ENCODE measurements around the gene HES5.

Gene HES5

DNA sequence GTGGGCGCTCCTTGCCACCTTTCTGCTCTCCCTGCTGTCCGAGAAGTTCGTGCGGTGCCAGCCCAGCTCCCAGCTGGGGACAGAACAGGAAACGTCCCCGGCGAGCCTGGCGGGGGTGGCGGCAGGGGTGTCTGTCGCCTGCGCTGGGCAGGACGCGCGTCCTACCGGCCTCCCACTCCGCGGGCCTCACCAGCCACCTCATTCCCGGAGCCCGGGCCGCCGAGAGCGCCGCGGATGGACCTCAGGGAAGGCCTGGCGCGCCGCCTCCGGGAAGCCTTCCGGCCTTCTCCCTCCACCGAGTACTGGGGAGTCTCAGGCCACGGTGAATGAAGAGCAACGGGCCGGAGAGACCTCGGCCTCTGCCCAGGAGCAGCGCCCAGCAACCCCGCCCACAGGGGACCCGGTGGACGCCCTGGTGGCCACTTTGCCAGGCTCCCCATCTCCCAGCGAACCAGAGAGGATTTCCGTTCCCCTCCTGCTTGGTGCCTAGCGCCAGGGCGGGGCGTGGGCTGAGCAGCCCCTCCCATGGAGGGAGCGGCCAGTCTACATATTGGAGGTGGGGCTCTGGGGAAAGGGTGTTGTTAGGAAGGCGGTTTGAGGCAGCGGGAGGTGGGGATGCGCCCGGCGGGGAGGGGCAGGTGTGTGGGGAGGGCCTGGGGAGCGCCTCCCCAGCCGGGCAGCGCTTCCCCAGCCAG lies 16.6 kb upstream of the HES5 start:
- peak; percentile 97 for DNase-seq

DNA sequence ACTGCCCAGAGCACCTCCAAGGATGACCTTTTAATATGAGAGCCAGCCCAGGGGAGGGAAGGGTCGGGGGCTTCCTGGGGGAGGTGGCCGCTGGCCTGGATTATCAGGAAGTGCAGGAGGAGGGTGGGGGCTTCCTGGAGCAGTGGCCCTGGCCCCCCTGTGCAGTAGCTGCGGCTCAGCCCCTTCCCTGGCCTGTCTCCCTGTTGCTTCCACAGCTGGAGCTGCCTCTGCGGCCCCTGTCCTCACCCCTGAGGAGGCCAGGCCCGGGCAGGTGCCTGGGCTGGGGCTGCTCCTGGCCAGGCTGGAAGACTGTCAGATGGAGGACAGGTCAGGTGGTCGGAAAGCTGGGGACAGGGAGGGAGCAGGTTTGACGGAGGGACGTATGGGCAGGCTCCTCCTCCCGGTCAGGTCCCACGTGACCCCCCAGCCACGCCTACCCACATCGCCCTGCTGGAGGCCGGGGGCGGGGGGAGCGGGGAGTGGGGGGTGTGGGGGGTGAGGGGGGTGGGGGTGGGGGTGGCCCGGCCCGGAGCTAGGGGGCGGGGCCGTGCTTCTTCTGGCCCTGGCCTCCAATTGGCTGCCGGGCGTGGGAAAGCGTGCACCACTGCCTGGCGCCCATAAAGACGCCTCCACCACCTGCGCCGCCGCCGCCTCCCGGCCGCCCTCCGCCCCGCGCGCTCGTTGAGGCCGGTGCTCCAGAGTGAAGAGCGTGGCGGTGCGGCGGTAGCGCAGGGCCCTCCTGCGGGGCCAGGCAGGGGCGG lies 15.9 kb upstream of the HES5 start:
- peak; percentile 95 for DNase-seq

DNA sequence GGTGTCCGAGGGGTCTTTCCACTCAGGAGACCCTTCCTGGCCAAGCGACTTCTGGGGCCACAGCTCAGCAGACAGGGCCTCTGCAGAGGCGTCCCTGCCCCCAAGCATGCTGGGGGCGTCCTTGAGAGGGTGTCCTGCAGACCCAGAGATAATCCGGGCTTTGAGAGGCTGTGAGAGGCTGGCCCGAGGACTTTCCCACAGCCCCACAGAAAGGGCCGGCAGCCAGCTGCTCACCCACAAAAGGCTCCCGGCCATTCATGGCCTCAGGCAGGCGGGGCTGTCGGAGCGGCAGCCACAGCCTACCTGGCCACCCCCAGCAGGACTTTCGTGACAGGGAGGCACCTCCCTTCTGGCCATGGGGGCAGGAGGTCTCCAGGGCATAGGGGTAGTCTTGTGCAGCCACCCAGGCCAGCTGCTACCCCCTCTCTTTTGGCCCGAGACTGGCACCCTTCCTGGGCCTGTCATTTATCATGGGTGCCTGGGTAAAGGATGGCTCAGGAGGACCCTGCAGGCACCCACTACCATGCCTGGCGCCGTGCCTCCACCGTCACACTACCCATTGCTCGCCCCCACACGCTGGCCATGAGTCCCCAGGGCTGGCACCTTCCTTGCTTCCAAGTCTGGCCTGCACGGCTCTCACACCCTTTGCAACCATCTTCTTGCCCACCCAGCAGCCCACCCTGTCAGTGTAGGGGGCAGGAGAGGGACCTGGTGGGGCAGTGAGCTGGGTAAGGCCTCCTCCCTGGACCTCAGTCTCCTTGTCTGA lies 15.0 kb upstream of the HES5 start:
- DNase-seq: no peak

DNA sequence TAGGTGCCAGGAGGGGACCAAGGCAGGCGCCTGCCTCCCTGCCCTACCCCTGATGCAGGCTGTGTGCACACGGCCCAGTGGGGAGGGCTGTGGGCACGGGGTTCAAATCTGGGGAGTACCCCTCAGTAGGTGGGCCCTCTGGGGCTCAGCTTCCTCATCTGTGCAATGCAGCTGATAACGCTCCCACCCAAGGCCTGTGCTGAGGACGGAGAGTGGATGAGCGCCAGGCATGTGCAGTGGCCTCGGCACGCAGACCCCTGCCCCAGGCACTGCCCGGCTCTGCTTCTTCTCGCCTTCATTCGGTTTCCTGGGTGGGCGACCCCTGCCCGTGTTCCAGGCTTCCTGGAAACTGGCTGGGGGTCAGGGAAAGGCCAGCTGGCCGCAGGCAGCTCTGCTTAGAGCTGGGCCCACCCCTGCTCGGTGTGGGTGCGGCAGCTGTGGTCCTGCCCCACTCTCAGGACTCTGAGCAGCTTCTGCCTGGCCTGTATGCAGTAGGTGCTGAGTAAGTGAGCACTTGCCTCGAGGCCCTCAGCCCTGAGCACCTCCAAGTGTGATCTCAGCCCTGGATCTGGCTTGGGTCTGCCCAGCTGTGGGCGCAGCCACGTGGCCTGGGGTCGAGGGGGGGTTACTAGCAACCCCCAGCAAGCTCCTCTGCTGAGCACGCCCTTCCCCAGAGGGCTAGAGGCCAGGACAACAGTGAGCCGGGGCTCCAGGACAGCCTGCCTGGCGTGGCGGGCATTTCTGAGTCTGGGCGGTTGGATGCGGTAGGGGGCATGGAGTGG lies 14.2 kb upstream of the HES5 start:
- no peak for DNase-seq

DNA sequence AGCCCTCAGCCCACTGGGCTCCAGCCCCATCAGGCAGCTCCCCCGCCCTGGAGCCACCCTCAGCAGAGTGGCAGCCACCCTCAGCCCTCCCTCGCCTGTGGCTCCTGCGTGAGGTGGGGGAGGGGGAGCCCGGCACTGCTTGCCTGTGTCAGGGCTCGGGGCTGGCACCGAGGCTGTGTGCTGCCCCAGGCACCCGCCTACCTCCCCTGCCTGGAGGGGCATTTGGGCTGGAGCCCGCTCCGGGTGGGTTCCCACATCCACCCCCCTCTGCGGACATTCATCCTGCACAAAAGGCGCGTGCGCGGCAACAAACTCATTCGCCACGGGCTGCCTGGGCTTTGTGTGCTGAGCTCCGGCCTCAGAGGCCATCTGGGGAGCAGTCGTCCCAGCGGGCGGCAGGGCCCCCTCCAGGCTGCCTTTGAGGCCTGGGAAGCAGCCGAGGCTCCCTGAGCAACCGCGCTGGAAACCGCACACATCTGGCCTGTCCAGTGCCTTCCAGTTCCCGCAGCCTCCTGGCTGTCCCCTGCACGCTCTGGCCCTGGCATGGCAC lies 13.6 kb upstream of the HES5 start:
- DNase-seq: peak; percentile 61

DNA sequence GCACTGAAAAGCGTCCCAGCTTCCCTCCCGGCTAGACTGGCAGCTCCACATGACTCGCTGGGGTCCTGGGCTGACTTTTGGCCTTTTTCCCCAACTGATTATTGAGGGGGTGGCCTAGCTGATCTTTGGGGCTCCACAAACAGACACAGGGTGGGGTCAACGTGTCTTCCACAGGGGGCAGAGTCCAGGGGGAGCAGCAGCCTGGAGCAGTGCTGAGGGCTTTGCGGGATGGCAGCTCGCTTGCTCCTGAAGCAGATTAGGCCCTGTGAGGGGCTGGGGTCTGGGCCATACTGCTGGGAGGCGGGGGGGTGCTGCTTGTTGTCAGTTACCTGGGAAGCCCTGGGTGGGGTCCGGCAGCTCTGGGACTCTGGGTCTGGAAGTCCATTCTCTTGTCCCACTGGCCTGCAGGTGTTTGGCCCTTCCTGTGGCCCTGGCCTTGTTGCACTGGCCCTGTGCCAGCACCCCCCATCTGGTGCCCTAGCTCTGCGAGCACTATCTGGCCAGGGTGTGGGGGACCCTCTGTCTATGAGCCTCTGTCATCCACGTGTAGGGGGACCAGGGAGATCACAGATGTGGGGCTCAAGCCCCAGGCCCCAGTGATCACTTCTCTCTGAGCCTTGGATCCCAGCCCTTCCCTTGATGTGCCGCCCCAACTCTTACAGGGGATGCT lies 12.3 kb upstream of the HES5 start:
- DNase-seq: no peak

DNA sequence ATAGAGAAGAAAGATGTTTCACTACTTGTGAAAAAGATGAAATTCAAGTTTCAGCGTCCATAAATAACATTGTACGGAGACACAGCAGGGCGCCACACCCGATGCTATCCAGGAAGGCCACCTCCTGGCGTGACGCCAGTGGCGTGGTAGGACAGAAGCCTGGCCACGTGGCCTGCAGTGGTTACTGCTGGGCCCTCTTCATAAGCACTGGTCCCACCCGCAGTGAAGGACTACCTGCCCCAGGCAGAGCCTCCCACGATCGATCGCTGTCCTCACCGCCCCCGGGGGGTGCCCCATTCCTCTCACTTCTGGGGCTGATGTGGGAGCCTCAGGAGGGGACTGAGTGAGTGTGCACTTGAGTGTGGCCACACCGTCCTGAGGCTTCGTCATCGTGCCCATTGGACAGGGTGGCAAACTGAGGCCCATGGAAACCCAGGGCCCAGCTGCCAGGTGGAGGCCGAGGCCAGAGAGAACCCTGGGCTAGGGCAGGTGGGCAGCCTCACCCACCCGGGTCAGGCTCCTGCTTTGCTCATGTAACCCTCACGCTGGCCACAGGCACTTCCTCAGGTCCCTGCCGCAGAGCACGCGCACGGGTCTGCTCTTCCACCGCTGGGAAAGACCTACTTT lies 11.7 kb upstream of the HES5 start:
- peak; percentile 68 for DNase-seq

DNA sequence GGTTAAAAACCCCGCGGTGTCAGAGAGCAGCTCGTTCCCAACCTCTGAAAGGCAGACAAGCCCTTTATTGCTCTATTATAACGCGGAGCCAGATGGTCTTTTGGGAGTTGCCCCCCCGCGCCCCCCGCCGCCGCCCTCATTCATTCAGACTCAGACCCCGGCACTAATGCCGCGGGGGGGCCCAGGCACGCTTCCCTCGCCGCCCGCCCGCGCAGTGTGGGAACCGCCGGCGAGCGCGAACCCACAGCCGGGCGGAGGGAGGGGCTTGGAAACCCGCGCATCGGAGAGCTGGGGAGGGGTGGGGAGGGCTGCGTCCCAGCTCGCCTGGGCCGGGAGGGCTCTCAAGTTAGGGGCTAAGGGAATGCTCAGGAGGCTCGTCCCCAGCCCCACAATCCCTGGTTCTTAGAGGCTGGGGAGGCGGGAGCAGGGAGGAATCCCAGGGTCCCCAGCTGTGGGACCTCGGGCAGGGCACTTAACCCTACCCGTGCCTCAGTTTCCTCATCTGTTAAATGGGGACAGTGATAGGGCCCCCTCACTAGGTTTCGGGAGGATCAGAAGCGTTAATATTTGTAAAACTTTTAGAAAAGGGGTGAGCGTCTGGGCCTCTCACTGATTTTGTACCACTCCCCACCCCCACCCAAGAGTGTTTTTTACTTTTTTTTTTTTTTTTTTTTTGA lies 10.9 kb upstream of the HES5 start:
- DNase-seq: no peak

DNA sequence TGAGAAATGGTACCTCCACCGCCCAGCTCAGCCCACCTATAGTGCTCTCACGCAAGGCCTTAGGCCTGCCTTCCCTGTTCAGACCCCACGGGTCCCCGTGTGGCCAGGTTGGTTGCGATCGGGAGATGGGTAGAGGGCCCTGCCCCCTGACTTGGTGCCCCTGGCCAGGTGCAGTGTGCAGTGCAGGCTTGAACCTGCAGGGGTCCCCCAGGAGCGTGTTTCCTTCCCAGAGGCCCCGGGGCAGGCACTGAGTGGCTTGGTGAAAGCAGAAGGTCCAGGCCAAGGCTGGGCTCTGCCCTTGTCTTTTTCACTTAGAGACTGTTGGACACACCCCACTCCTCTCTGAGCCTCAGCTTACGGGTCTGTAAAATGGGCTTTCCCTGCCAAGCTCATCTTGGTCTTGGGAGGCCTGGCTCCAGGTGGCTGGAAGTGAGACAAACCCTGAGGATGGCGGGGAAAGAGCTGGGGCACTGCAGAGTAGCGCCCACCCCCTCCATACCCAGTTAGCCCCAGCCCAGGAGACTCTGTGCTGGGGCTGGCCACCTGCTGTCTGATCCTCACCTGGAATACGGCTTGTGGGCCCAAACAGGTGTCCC lies 9.3 kb upstream of the HES5 start:
- DNase-seq: no peak

DNA sequence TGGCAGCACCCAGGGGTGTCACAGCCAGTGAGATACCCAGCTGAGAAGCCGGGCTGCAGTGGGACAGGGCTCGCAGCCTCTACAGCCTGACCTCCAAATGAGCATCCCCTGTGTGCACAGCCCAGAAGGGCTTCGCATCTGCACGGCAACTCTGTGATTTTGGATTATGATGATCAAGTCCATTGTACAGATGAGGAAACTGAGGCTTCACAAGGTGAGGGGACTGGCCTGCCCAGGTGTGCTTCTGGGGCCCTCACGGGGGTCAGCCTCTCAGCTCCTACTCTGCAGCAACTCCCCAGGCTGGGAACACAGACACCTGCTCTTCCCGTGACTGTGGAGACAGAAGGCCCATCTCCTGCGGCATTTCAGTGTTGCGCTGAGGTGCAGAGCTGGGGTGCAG lies 8.8 kb upstream of the HES5 start:
- no peak for DNase-seq

DNA sequence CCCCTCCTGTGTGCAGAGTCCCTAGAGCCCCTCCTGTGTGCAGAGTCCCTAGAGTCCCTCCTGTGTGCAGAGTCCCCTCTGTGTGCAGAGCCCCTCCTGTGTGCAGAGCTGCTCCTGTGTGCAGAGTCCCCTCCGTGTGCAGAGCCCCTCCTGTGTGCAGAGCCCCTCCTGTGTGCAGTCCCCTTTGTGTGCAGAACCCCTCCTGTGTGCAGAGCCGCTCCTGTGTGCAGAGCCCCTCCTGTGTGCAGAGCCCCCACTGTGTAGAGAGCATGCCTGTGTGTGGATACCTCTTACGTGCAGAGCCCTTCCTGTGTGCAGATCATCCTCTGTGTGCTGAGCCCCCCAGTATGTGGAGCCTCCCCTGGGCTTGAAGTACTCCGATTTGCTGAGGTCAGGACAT lies 8.3 kb upstream of the HES5 start:
- DNase-seq: no peak

DNA sequence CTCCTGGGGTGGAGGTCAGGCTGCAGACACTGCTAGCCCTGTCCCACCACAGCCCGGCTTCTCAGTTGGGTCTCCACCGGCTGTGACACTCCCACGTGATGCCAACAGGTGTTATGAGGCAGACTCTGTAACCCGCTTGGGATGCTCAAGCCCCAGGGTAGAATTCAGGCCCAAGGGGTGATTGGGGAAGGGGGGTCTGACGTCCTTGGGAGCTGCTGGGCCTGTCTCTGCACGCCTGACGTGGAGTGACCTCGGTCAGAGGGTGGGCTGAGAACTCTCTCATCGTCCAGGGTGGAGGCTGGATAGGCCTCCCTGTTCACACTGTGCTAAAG lies 7.7 kb upstream of the HES5 start:
- DNase-seq: no peak

DNA sequence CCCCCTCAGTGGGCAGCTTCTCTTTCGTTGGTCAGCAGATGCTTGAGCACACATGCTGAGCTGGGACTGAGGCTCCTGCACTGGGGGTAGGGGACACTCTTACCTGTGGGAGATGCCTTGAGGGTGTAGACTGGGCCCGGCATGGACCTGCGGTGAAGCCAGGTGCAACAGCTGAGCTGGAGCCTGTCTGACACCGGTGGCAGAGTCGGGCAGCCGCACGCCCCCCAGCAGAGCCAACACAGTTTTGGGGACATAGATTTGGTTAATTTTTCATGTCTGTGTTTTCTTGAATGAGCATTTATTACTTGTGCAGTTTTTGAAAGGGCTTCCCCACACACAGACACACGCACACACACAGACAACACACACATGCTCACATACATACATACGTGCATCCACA lies 5.9 kb upstream of the HES5 start:
- no peak for DNase-seq

DNA sequence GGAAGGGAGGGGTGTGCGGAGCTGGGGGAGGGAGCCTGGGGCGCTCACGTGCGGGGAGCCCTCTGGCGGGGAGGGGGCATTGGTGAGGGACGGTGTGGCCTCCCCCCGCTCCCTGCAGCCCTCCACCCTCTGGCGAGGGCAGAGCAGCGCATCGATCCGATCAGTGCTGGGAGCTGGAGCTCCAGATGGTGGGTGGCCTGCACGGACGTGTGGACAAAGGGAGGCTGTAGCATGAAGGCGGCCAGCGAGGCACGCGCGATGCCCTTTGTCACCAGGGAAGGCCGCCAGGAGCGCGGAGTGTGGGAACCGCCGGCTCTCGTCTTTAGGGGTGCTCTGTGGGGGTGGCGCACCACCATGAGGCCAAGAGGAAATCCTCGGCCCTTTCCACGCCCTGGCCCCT lies 5.4 kb upstream of the HES5 start:
- DNase-seq: no peak

DNA sequence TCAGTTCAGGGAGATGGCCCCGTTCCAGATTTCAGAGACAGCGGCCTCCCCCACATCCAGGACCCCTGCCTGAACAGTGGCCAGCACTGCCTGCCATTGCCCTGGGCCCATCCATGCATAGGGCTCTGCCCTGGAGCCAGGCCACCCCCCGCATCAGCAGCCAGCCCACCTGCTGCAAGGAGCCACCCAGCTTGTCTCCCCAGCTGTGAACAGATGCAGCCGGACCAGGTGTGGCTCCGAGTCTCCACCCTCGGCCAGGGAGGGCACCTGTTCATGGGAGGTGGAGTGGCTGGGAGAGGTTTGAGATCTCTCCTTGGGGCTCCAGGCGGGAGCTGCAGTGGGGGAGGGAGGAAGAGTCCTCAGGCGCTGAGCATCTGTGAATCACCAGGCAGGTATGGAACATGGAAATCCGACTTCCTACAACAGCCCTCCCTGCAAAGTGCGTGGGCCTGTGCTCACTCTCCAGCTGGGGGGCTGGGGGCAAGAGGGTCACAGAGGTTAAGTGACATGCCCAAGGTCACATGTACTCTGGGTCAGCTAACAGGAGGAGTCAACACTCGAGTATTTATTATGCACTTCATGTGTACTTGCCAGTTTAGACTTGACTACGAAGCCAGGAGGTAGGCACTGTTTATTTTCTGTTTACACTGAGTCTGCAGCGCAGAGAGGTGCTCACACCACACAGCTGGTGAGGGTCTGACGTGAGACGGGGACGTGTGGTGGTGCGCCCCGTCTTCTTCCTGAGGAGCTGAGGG lies 4.8 kb upstream of the HES5 start:
- peak; percentile 76 for DNase-seq

DNA sequence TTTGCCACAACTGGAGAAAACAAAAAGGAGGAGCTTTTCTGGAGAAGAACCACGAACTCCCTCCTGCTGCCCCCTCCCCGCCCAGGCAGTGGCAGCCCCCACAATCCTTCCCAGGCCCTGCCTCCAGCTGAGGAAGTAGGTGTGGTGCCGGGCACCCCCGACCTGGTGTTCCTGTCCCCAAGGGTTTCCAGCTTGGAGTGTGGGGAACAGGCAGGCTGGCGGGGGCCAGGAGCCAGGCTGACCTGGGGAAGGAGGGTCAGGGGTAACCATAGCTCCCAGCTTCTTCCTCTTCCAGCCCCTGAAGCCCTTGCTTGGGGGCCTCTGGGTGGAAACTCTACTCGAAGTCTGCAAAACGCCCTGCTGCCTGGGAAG lies 4.2 kb upstream of the HES5 start:
- DNase-seq: no peak

DNA sequence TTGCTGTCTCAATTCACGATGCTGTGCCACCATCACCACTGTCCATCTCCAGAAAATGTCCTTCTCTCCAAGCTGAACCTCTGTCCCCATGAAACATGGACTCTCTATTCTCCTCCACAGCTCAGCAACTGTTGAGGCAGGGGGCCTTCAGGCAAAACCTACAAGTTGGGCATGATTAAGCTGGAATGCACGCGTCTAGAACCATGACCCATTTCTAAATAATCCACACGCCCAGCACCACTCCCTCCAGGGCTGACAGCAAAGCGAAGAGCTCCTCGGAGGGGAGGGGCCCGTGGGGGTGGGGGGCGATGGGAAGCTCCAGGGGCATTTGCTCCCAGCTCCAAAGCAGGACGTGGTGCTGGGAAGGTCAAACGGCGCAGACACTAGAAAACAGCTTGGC lies 3.3 kb upstream of the HES5 start:
- no peak for DNase-seq

DNA sequence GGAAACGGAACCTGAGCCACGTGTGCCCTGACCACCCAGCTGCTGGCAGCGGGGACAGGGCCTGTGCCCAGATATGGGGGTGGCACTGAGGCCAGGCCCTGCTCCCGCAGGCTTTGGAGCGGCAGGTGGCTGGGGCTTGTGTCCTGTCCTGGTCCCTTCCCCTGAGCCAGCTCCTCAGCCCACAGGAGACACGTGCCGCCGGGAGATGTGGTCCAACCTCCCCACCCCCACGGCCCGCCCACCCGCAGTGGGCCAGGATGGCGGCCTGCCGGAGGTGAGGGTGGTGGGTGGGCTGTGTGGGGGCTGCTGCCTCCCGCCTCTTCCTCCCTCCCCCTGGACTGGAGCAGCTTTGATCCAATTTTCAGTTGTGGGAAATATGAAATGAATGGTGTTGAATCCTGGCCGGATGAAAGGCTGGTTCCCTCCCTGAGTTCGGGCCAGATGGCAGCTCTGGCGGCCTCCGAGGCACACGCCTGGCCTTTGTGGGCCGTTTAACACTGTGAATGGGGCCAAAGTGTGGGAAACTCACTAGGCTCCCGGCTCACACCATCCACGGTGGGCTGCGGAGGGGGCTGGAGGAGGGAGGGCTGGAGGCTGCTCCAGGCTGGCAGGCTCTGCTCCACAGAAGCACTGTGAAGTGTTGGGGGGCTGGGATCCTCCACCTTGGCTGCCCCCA lies 2.6 kb upstream of the HES5 start:
- DNase-seq: no peak

DNA sequence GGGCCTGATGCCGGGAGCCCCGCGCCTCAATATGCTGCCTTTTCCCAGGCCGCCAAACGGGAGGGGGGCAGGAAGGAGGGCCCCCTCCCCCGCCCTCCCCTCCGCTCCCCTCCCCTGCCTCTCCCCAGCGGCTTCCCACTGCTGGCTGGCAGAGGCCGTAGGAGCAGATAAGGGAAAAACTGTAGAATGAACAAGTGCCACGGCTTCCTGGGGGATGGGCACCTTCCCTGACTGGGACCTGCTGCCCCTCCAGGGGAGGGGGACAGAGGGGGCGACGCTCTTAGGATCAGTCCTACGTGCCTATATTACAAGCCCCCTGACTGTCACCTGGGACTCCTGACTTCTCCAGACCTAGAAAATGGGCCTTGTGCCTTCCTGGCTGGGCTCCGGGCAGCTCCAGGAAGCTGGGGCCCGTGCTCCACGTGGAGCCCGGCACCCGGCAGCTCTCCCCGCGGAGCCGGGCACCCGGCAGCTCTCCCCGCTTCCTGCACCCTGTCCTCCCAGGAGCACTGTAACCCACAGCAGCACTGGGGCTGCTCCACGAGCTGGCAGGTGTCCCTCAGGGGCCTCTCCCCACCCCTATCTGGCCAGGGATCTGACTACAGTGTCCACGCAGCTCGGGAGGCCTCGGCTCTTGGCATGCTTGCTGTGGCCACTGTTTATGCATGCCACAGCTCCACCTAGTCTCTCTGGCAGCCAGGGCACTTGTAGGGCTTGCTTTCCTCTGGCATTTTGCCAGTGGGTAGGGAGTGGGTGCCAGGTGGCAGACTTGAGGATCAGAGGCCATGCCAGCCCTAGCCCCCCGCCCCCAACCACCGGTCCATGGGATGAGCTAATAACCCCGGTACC lies 674 bp upstream of the HES5 start:
- DNase-seq: peak; percentile 76

Data from DMS153 (cell line).